HG02798 (cell line): Measurements from ENCODE around the gene FHIT.

ENCODE experiments used
- ATAC-seq: cut with Tn5 transposase; IDR thresholded peaks from one replicate; pipeline ENCODE4 v1.9.1; 2021; ENCODE audit warnings: mild to moderate bottlenecking; ENCODE audit not compliant: unreplicated experiment, poor library complexity

FHIT gene

DNA sequence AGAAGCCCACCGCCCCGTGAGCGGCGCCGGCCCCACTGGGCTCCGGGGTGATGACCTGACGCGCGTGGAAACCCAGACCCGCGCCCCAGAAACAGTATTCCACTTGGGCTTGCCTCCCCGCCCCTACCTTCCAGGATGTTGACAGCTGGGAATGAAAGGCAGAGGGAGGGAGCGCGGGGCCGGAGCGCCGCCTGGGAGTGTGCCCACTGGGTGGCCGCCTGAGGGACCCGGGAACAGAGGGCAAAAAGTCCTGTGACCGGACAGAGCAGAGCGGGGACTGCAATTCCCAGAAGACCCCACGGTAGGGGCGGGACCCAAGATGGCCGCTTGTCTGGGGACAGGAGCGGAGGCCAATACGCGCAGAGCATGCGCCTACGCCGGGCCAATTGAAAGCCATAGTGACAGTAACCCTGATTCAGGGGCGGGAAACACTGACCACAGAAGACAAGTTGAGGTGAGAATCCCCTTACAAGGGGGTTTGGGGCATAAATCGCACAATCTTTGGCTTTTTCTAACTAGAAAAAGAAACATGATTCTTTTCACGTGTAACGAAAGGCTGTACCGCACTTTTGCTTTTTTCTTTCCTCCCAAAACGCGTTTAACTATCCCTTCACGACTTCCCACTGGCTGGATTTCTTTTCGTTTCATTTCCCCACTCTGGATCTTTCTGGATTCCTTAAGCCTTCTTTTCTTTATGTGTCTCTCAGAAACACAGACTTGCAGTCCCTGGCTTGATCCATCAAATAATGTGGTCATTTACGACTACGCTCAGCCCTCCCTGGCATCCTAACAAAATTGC lies at the start of gene FHIT:
FHIT (minus strand) TSS at position 279 of the 799 bp plus-strand sequence.
- peak; percentile 91 for ATAC-seq

DNA sequence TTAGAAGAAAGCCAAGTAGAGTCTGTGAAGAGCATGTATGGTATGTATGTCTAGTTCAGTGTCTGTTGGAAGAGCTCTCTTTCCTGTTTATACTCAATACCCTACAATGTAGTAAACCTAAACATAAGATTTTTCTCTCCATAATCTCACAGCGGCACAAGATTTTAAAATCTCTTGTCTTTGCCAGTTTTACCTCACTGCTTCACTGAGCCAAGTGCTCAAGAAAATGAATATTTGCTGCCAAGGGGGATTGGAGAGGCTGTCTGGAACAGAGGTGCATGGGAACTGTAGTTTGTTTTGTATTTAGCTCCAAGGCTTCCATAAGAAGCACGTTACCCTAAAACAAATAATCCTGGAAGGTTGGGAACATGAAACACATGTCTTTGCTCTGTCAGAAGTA lies 49.5 kb upstream of the FHIT start:
- no peak for ATAC-seq

DNA sequence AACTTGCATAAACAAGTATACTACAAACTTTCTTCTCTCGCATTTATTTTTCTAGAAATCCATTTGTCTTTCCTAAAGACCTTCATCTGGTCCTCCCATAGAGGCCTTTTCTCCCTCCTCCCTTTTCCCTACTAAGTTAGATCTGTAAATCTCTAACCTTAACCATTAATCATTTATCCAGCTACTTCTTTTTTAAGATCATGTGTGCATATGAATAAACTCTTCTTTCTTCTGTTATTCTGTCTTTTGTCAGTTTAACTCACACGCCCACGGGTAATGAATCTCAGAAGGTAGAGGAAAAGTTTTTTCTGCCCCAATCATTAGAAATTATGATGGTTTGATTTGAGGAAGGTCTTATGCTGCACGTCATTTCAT lies 48.7 kb upstream of the FHIT start:
- ATAC-seq, result no peak

DNA sequence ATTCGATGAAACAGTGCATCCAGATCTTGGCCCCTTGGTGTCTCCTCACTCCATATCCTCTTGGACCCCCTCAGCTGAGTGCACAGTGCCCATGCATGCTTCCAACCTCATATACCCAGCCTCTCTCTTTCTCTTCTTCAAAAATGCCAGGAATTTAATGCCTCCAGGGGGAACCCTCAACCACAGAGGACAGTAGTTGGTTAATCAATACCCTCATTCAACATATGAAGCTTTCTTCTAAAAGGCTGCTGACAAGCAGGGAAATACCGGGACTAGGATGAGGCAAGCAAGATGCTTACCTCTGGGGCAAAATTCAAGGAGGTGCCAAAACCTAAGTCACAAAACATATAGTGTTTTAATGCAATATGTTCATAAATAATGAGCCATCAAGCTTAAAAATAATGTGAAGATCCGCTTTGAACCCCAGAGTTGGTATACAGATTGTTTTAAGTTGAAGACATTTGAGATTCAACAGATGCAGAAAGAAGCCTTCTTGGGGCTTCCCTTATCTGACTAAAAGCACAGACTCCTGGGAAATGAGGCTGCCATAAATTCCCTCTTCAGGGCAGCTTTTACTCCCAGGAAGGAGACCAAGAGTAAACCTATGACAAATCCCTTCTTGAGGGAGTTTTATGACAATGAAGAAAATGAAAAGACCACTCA lies 48.2 kb upstream of the FHIT start:
- peak; percentile 53 for ATAC-seq

- no peak for ATAC-seq
Measured at GRCh38 chr3:61297821-61298220, 46.6 kb upstream of the FHIT start.

DNA sequence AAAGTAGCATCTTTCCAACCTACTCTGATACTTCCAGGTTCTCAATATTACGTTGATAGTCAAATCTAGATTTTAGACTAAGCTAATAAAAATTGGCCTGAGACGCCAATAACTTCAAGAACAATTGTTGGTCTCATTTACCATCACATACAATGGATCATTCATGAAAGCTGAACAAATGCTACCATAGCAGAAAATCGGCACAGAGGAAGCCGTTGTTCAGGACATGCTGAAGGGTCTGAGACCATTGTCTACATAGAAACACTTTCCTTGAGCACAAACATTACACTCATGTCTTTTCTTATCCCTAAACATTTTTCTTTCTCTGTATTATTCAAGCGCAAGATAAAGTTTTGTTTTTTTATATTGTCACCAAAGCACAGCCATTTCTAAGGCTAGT lies 37.2 kb upstream of the FHIT start:
- no peak for ATAC-seq

- no peak for ATAC-seq
Measured at GRCh38 chr3:61283876-61284275, 32.6 kb upstream of the FHIT start.

DNA sequence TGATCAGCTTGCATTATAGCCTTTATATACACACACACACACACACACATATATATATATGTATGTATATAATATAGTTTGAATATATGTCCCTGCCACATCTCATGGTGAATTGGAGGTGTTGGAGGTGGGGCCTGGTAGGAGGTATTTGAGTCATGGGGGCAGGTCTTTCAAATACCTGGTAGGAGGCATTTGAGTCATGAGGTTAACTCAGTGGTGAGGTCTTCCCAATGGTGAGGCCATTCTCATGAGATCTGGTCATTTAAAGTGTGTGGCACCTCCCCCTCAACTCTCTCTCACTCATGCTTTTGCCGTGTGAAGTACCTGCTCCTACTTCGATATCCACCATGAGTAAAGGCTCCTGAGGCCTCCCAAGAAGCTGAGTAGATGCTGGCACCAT lies 27.5 kb upstream of the FHIT start:
- ATAC-seq, result no peak

- no peak for ATAC-seq
Measured at GRCh38 chr3:61277411-61277810, 26.2 kb upstream of the FHIT start.

DNA sequence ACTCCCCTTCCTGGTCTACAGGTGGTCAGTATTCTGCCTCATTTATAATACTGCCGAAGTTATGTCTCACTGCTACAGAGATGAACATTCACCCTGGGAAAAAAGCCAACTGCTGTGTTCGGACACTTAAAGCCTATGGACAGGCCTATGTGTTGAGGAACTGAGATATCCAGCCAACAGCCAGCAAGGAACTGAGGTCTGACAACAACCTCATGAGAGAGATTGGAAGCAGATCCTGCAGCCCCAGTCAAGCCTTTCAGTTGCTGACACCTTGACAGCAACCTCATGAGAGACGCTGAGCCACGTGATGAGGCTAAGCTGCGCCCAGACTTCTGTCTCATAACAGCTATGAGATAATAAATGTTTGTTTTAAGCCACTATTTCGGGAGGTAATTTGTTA lies 18.2 kb upstream of the FHIT start:
- no peak for ATAC-seq

- ATAC-seq, result no peak
Measured at GRCh38 chr3:61268644-61269043, 17.4 kb upstream of the FHIT start.

- no peak for ATAC-seq
Measured at GRCh38 chr3:61264281-61264680, 13.0 kb upstream of the FHIT start.

DNA sequence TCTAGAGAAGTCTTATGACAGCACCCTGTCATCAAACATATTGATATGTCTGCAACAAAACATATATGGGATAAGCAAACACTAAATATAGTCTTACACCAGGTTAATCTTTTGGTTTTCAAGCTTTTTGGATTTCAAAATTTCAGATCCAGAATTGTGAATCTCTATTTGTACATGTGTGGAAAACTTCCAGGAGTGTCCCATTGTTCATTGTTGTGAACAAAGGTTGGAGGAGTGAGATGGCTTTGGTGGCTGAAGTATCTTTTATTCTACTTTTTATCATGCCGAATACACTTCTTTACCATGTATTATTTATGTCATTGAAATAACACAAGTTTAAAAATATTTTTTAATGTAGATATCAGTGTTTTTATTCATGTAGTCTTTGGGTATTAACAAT lies 5.9 kb upstream of the FHIT start:
- ATAC-seq, result no peak

DNA sequence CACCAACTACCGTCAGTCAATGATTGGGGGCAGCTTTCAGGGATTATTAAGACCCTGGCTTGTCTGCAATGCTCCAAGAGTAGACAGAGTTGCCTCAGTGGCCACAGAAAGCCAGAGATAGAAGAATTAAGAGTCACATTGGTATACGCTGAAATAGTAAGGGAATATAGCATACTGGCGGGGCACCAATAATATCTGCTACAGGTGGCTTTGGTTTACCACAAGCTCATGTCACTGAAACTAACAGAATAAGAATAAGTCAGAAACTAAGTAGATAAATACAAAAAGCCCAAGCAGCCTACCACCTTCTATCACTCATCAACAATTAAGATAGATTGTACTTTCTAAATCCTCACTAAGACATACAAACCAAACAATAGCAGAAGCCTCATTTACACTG lies 2.5 kb upstream of the FHIT start:
- ATAC-seq, result no peak

DNA sequence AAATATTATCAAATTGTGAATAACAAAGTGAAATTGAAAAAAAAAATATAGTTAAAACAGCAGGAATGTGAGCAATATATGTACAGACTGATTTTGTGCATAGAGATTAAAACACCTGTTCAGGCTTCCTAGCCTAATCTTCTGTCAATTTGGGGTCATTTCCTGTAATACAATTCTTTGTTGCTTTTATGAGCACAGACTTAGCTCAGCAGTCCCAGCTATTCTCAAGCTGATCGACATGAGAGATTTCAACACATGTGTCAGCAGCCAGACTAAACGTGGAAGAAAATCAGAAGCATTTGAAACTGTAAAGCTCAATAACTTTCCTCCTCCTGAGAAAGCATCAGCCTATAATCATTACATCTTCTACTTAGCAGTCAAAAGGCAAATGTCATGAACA lies 1.6 kb upstream of the FHIT start:
- no peak for ATAC-seq

- ATAC-seq, result no peak
Measured at GRCh38 chr3:61250784-61251173, 473 bp downstream of the FHIT start.

DNA sequence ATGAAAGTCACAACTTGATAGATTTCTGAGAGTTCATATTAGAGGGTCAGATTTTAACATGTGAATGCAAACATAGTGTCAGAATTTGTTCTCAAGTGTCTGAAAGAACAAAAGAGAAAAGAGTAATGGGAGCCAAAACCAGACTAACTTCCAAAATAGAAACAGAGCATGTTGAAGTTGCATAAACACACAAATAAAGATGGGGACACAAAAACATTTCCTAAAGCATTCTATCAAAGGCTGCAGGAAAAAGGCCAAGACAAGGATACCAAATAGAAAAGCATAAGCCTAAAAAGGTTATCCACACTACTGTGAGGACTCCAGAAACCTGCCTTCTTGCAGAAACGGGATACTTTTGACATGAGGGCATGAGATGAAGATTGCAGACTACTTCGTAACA lies 2.8 kb downstream of the FHIT start:
- ATAC-seq, result no peak

DNA sequence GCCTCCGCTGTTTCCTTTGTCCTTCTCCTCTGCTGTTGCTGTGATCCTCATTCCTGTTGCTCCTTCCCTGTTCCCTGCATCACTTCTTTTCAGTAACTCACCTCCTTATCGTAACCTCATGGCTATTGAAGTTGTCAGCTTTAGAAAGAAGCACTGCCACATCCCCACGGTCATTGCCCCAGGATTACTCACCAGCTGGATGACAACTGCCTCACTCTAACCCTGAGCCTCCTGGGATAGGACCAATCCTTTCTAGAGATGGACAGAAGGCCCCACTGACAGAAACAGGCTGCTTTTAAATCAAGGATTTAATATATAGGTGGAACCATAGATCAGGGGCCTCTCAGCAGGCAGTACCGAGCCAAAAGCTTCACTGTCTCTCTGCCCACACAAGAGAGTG lies 4.1 kb downstream of the FHIT start:
- ATAC-seq, result no peak

GRCh38 chr3:61239871-61240270 lies 11.4 kb downstream of the FHIT start:
- no peak for ATAC-seq

- ATAC-seq, result peak; percentile 27
Measured at GRCh38 chr3:61237858-61238257, 13.4 kb downstream of the FHIT start.

DNA sequence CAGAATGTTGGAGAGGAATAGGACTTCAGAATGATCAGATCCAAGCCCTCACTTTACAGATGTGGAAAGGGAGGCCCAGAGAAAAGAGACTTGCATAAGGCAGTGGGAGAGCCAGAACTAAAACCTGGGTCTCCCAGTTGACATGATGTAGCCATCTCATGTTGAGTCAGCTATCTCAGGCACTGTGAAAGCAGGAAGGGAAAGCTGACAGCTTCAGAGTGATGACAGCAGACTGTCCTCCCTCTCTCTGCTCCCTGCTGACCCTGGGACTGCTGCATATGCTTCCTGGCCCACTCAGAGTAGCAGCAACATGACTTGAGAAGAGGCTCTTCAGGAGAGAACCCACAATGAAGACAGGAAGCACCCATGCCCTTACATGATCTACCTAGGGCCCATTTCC lies 14.7 kb downstream of the FHIT start:
- peak; percentile 92 for ATAC-seq

DNA sequence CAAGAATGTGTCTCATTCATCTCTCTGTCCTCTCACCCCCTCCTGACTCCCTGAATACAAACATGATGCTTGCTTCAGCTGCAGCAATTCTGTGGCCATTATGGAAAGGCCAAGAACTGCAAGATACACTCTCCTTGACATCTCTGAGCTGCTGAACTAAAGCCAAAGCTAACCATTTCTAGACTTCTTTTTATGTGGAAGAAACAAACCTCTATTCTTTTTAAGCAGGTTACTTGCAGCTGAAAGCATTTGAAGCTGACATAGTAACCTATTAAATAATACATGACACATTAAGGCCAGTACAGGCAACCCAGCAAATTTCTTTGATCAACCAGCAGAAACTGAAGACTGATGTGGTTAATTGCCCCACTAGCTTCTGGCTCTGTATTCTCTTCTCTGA lies 17.5 kb downstream of the FHIT start:
- no peak for ATAC-seq
